Measurements from ENCODE around the gene TESMIN.

TESMIN gene

DNA sequence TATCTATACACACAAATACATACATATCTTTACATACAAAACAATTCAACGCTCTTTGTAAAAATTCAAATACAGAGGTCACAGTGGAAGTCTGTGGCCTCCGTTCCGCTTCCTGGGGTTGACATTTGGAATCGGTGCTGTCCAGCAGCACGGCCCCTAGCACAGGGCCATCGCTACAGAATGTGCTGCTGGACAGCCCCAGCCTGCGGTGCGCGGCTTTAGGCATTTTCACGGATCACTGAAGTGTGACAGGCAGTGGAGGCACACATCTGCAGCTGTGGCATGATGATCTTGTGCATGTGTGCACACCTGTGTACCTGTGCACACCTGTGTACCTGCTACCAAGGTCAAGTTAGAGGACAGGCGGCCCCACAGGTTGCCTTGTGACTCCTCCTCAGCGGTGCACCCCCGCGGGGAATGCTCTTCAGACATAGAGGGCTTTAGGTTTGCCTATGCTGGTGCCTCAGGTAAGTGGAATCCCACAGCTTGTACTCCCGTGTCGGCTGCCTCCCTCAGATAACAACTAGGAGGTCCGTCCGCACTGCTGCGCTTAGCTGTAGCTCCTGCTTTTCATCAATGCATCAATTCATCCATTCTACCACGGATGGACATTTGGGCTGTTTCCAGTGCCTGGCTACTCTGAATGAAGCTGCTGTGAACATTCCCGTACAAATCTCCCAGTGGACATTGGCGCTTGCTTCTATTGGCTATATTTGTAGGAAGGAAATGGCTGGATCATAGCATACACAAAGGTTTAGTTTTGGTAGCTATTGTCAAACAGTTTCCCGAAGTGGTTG lies 37.1 kb downstream of the TESMIN start:
- TF ChIP-seq, protein P1, sequence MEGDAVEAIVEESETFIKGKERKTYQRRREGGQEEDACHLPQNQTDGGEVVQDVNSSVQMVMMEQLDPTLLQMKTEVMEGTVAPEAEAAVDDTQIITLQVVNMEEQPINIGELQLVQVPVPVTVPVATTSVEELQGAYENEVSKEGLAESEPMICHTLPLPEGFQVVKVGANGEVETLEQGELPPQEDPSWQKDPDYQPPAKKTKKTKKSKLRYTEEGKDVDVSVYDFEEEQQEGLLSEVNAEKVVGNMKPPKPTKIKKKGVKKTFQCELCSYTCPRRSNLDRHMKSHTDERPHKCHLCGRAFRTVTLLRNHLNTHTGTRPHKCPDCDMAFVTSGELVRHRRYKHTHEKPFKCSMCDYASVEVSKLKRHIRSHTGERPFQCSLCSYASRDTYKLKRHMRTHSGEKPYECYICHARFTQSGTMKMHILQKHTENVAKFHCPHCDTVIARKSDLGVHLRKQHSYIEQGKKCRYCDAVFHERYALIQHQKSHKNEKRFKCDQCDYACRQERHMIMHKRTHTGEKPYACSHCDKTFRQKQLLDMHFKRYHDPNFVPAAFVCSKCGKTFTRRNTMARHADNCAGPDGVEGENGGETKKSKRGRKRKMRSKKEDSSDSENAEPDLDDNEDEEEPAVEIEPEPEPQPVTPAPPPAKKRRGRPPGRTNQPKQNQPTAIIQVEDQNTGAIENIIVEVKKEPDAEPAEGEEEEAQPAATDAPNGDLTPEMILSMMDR (conservative IDR thresholded peaks at IDR 0.05): no peak
- no peak for TF ChIP-seq ZFX (IDR thresholded peaks at IDR 0.05)

DNA sequence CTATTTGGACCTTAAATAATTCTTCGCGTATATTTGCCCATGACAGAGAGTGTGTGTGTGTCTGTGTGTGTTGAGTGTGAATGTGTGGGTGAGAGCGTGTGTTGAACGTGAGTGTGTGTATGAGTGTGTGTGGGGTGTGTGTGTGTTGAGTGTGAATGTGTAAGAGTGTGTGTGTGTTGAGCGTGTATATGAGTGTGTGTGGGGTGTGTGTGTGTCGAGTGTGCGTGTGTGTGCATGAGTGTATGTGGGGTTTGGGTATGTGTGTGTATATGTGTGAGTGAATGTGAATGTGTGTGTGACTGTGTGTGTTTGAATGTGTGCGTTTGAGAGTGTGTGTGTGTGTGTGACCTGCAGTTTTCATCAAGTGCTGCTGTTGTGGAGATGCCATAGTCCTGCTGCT lies 40.2 kb downstream of the TESMIN start:
- no peak overlapping the region for H3K27ac ChIP-seq
- TF ChIP-seq ZFX (IDR thresholded peaks at IDR 0.05): no peak
- TF ChIP-seq, protein P1 (conservative IDR thresholded peaks at IDR 0.05): no peak

More for the DNA sequence above, 37.1 kb downstream of the TESMIN start:
- H3K27ac ChIP-seq: no peak overlapping the region

DNA sequence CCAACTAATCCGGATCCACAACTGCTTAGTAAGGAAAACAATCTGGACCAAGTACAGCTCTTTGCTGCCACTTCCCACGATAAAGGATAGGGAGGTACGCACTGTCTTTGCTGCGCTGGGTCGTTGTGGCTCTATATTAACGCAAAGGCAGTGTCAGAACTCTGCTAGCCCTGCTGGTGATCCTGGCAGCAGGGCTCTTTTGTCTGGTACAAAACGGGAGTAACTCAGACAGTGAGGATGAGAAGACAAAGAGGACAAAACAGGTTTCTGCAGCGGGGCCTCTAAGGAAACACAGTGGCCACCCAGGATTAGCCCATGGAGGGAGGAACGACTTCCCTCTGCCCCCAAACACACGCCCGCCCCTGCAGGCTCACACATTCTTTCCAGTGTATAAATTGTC lies 40.9 kb downstream of the TESMIN start:
- H3K27ac ChIP-seq: no peak overlapping the region
- TF ChIP-seq, protein P1 (conservative IDR thresholded peaks at IDR 0.05): no peak
- TF ChIP-seq ZFX (IDR thresholded peaks at IDR 0.05): no peak

DNA sequence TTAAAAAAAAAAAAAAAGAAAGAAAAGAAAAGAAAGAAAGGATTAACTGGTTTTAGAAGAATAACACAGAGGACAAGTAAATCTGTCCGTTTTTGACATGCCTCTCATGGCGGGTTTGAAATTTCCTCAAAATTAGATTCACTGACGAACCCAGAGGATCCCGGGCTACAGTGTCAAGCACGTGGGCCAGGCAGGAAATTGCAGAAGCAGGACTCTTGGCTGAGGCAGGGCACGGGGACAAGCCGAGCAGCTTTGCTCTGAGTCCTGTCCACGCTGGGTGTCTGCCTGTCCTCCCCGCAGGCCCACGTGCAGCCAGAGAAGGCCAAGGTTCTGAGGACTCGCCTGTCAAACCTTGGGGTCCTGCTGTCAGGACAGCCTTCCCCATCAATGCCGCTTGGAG lies 42.3 kb downstream of the TESMIN start:
- H3K27ac ChIP-seq: no peak overlapping the region
- no peak for TF ChIP-seq ZFX (IDR thresholded peaks at IDR 0.05)
- TF ChIP-seq, protein P1 (conservative IDR thresholded peaks at IDR 0.05): no peak

DNA sequence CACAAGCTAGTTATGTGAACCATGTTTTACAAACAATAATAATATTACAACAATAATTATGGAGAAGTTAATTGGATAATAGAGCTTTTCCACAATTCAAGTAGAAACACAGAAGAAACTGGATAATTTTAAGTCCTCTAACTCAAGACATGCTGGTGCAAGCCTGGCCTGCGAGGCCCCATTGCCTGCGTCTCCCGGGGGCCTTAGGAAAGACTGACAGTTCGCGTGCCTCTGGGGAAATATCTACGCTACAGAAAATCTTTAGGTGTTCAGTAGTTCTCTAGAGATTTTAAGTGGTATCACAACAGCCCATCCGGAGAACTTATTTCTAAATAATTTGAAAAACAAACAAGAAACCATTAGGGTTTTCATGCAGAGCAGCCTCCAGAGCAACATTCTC lies 43.8 kb downstream of the TESMIN start:
- TF ChIP-seq ZFX (IDR thresholded peaks at IDR 0.05): no peak
- TF ChIP-seq, protein P1 (conservative IDR thresholded peaks at IDR 0.05): no peak
- H3K27ac ChIP-seq: no peak overlapping the region

DNA sequence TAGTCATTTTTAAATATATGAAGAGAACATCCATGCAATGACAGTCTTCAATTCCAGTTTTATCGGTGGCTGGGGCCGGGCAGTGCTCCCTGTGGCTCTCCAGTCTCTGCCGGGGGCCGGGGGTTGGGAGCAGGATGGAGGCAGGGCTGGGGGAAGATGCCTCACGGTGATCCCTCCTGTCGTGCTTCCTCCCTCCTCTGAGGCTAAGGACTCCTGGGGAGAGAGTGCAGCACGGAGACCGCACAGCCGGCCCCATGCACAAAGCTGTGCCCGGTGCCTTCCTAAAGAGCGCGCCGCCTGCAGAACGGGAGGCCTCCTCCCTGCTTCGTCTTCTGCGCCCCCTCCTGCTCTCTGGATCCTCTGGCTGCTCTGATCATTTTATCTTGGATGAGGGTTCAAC lies 46.4 kb downstream of the TESMIN start:
- TF ChIP-seq, protein P1 (conservative IDR thresholded peaks at IDR 0.05): no peak
- no peak for TF ChIP-seq ZFX (IDR thresholded peaks at IDR 0.05)
- H3K27ac ChIP-seq: no peak overlapping the region

DNA sequence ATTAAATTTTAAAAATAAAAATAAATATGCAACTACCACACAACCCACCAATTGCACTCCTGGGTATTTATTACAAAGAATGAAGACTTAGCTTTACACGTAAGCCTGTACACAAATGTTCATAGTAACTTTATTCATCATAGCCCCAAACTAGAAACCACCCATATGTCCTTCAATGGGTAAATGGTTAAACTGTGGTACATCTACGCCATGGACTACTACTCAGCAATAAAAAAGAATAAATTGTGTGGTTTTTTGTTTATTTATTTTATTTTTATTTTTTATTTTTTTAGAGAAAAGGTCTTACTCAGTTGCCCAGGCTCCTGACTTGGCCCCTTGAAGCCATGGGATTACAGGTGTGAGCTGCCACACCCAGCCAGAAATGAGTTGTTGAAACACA lies 52.3 kb downstream of the TESMIN start:
- no peak for TF ChIP-seq ZFX (IDR thresholded peaks at IDR 0.05)
- TF ChIP-seq, protein P1 (conservative IDR thresholded peaks at IDR 0.05): no peak

More for the DNA sequence above, 52.3 kb downstream of the TESMIN start:
- H3K27ac ChIP-seq: no peak overlapping the region
